Heart right ventricle (tissue), 16 donors: Measurements from ENCODE around the gene FOXP2. TPM values are rescaled to one million over a fixed set of nuclear protein-coding genes. Genes with fewer than 3 reads are reported as not detected.

Source experiments
- ATAC-seq, 8 donors: fragments of 200-7000 bp; cut with Tn5 transposase; one replicate each; pipeline ENCODE4 v1.9.1; 2020; ENCODE audit warnings: mild to moderate bottlenecking in 8 of 8, moderate library complexity in 8 of 8, moderate number of reproducible peaks in 1 of 8
- DNase-seq, 2 donors: peaks; one replicate each; pipeline ENCODE4 v3.0.0-alpha.2; 2020
- H3K27ac ChIP-seq, 10 donors: fragments of 200-600 bp; sonication (generic) in 2 of 10; one replicate each; pipeline versions ENCODE4 v1.5.0 to v1.8.0; 2020 to 2022; ENCODE audit warnings: mild to moderate bottlenecking in 3 of 10
- H3K27me3 ChIP-seq, 7 donors: fragments of 200-600 bp; one replicate each; pipeline ENCODE4 v1.8.0; 2021 to 2022; ENCODE audit warnings: mild to moderate bottlenecking in 2 of 7
- H3K36me3 ChIP-seq, 9 donors: fragments of 200-600 bp; sonication (generic) in 1 of 9; one replicate each; pipeline versions ENCODE4 v1.5.0 to v1.8.0; 2020 to 2022; ENCODE audit warnings: mild to moderate bottlenecking in 2 of 9
- H3K4me1 ChIP-seq, 9 donors: fragments of 200-600 bp; sonication (generic) in 1 of 9; one replicate each; pipeline versions ENCODE4 v1.5.0 to v1.8.0; 2020 to 2022; ENCODE audit warnings: mild to moderate bottlenecking in 4 of 9
- H3K4me3 ChIP-seq, 10 donors: fragments of 200-600 bp; sonication (generic) in 2 of 10; one replicate each; pipeline versions ENCODE4 v1.5.0 to v1.8.0; 2020 to 2022; ENCODE audit warnings: mild to moderate bottlenecking in 7 of 10, moderate library complexity in 2 of 10
- H3K9me3 ChIP-seq, 11 donors: fragments of 200-600 bp in 10 of 11; sonication (generic) in 2 of 11; one replicate each; pipeline versions ENCODE4 v1.5.0 to v1.8.0; 2013 to 2022; ENCODE audit warnings: mild to moderate bottlenecking in 2 of 11, control low read depth in 1 of 11, moderate library complexity in 1 of 11
- CTCF ChIP-seq, 9 donors: fragments of 200-600 bp; sonication (generic) in 2 of 9; IDR thresholded peaks; one replicate each; pipeline versions ENCODE4 v1.5.0 to v1.8.0; 2021 to 2022; ENCODE audit warnings: antibody characterized with exemption in 9 of 9, mild to moderate bottlenecking in 5 of 9, moderate library complexity in 1 of 9
- WGBS, 2 donors: extraction: QIAGEN DNeasy Blood & Tissue Kit; methylation state at CpG; one replicate each; pipeline ENCODE4 v1.1.7; 2013; ENCODE audit warnings: inconsistent platforms in 1 of 2; 5-methylcytosine and 5-hydroxymethylcytosine counted together
- intact Hi-C, 10 donors: fragments of 100-400 bp; cut with DNase I; formaldehyde crosslinking; loops; one replicate each; pipeline versions ENCODE4 v1.11.1 to v1.14.2; 2022
- polyA plus RNA-seq, 2 donors: library from polyadenylated mRNA; stranded (reverse); fragments of 200-250 nt; gene quantifications; one replicate each; pipeline ENCODE4 v1.2.3, GENCODE V29; 2013
- total RNA-seq, 10 donors: library from RNA; stranded (reverse); fragmentation: NEBNext Ultra II Directional in 3 of 10; extraction: Animal tissue kit (Norgen Biotek cat#: 25700) in 3 of 10; gene quantifications; one replicate each; pipeline versions ENCODE4 v1.2.1 to v1.2.4, GENCODE V29; 2021 to 2023
- donor health status: Arrhythmogenic right ventricular cardiomyopathy.
- donor health status: ischemic (EF 13 %, LVEDD 7.1; RV severe dilation, severe dysfunction).
- donor health status: healthy with polysubstance abuse.
- donor health status: DM: no; HTN: yes; CAD: no.
- donor health status: DM: no; HTN: no; CAD: no.
- donor health status: ischemic (EF 25% LVEDD 6.9; RV normal size, moderate dysfunction).
- donor health status: ischemic (EF 25% LVEDD 5.7; RV mildly dilated, moderate dysfunction).
- donor health status: healthy.
- donor health status: DM: yes; HTN: yes; CAD: no.
- donor health status: Ischemic cardiomyopathy.
- donor health status: ischemic (EF 35%, LVEDD 5.7; RV mildly dilated, moderate dysfunction).
- donor health status: nonischemic (EF 11% LVEDD 7.7; RV severe dilation, severe dysfunction).
- donor health status: DM: yes; HTN: yes; CAD: no.
- donor health status: PGD.
- donor health status: ischemic (EF 29% LVEDD 5.4; RV normal size, mild dysfunction).
- donor health status: nonischemic (EF 23%, LVEDD 6.1; RV moderate dilation, normal function).

FOXP2 gene
- total and polyA plus RNA-seq, 12 donors, result 0.16 to 4.7 (median 1.9) TPM

GRCh38 chr7:114657279-114657678, 242.7 kb downstream of the FOXP2 start:
- Histone ChIP-seq H3K4me3 (no peak overlapping the region), H3K4me1 (peaks cover 0 to 10% (median 0%) of the 10 kb centered on the region in 9 donors), H3K36me3 (no peaks in the 10 kb centered on the region), H3K9me3 (no peaks in the 10 kb centered on the region), H3K27me3 (no peaks in the 10 kb centered on the region), H3K27ac (no peak overlapping the region)
- no peak for TF ChIP-seq CTCF (IDR thresholded peaks at IDR 0.05)
- 64% methylated on average over 2 of the region's 2 CpGs for WGBS, 2 donors
- ATAC-seq, result no peak
- intact Hi-C loops, result no loop called here
- DNase-seq, result no peak

GRCh38 chr7:114658216-114658615, 243.6 kb downstream of the FOXP2 start:
- 95 to 99% methylated on average over 4 of the region's 4 CpGs for WGBS, 2 donors
- peaks cover 0 to 10% (median 0%) of the 10 kb centered on the region in 9 donors for H3K4me1 ChIP-seq
- no peak for DNase-seq
- no peaks in the 10 kb centered on the region for H3K36me3 ChIP-seq
- no peak for ATAC-seq
- no peaks in the 10 kb centered on the region for H3K27me3 ChIP-seq
- H3K4me3 ChIP-seq, result no peak overlapping the region
- H3K27ac ChIP-seq, result no peak overlapping the region
- intact Hi-C loops, result no loop called here
- H3K9me3 ChIP-seq, result no peaks in the 10 kb centered on the region
- no peak for TF ChIP-seq CTCF (IDR thresholded peaks at IDR 0.05)

DNA sequence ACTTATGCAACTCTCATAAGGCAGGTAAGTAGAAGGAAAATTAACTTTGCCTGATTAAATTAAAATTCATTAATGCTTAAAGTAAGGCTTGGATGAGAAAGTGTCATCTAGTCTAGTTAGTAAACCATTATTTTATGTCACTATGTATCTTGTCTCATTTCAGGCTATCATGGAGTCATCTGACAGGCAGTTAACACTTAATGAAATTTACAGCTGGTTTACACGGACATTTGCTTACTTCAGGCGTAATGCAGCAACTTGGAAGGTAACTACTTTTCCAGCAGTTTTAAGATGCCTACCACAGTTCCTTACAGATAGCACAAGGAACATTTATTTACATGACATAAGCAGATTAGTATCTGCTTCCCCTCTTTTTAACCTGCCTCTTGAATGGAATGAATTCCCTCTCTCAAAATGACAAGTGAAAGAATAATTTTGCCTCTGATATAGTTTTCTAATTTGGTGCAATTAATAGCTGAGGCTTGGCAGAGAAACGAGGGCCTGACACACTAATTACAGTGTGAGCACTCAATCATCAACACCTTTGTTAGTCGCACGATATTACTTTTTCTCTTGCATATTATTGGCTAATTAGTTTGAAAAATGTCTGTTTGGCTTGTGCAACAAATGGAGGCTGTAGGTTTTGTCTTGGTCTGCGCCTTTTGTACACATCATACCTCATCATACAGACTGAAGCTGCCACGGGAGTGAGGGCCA, 245.0 kb downstream of the FOXP2 start:
- WGBS, 2 donors, result 38 to 42% methylated on average over 7 of the region's 7 CpGs
- H3K4me3 ChIP-seq, result no peak overlapping the region
- DNase-seq (no peak), ATAC-seq (no peak)
- H3K27ac ChIP-seq, result no peak overlapping the region
- H3K9me3 ChIP-seq, result no peaks in the 10 kb centered on the region
- no peak for TF ChIP-seq CTCF (IDR thresholded peaks at IDR 0.05)
- H3K36me3 ChIP-seq, result no peaks in the 10 kb centered on the region
- H3K4me1 ChIP-seq, result peaks cover 0 to 10% (median 0%) of the 10 kb centered on the region in 9 donors
- H3K27me3 ChIP-seq, result no peaks in the 10 kb centered on the region
- intact Hi-C loops, result loop anchor here in 2 of 10 donors (5.0 kb wide), 2 partner anchors 232 to 577 kb away; no protein-coding TSS in a partner anchor

DNA sequence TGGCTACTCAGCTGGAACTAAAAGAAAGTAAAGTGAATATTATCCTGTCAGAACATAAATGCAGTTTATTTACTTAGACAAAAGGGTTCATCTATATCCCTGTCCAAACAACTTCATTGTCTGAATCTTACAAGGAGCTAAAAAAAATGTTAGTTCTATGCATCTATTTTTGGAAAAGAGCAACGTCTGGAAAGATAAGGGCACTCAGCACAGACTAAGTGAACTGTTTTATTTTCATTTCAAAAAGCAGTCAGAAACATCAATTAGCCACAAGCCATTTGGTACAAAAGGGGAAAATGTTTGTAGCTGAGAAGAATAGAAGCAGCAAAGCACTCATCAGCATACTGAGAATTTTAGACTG, 245.5 kb downstream of the FOXP2 start:
- intact Hi-C loops, result loop anchor here in 2 of 10 donors (5.0 kb wide), 2 partner anchors 233 to 578 kb away; no protein-coding TSS in a partner anchor
- H3K4me3 ChIP-seq, result no peak overlapping the region
- no peaks in the 10 kb centered on the region for H3K27me3 ChIP-seq
- no peak for TF ChIP-seq CTCF (IDR thresholded peaks at IDR 0.05)
- ATAC-seq (no peak), DNase-seq (no peak)
- peaks cover 0 to 10% (median 0%) of the 10 kb centered on the region in 9 donors for H3K4me1 ChIP-seq
- WGBS, 2 donors, result 0 to 2% methylated on average over 1 of the region's 1 CpG
- no peaks in the 10 kb centered on the region for H3K36me3 ChIP-seq
- H3K9me3 ChIP-seq, result no peaks in the 10 kb centered on the region
- H3K27ac ChIP-seq, result no peak overlapping the region
